ENCODE measurements around the gene GLYR1. TPM values are rescaled to one million over a fixed set of nuclear protein-coding genes. Genes with fewer than 3 reads are reported as not detected.

Gene GLYR1
- total and polyA plus RNA-seq, 4 donors = 18.1 to 50.2 (median 40.6) TPM

DNA sequence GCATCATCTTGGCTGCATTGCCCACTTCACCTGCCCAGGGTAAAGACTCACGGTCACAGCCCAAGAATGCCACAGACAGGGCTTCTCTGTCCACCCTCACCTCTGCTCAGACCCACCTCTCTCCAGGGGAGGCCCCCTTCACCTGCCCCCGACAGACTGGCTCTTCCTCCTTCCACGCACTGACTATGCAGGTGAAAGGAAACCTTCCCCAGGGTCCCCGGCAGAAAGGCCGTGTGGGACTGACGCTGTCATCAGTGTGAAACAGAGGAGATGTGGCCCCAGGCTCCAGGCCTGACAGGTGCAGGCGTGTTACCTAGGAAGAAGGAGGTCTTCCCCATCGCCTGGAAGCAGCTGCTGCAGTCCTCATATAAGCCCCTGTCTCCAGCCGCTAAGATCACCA lies 35.3 kb downstream of the GLYR1 start (continued):
- no peak for TF ChIP-seq TAF1 (conservative IDR thresholded peaks at IDR 0.05)
- no peak for TF ChIP-seq YY1 (IDR thresholded peaks at IDR 0.05)

DNA sequence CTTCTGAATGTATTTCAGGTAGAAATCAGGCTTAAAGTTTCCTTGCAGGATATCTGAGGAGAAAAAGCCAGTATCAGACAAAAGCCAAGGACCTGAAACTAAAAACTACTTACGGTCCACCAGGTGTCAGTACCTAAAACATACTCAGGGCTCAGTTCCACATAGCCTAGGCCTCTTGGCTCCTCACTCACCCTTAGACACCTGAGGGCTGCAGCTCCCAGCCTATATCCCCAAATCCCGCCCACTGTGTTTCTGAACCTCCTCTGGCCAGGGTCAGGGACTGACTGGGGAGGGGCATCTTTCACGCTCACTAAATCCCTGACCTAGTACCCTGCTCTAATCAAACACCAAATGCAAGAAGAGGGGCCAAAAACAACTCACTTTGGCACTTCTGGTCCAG lies 35.8 kb downstream of the GLYR1 start:
- DNase-seq (ENCODE audit: low spot score) = no peak
- peaks cover 15 to 56% (median 30%) of the 10 kb centered on the region in 4 donors for H3K36me3 ChIP-seq (ENCODE audit: control insufficient read depth in 4 of 4, insufficient read depth in 3 of 4, low read depth in 1 of 4, low read length in 3 of 4)

More for the DNA sequence above, 35.8 kb downstream of the GLYR1 start:
- 95% methylated on average over 3 of the region's 3 CpGs for WGBS
- H3K4me3 ChIP-seq (ENCODE audit: low read depth in 1 of 3, low read length in 3 of 3) = no peak overlapping the region
- H3K27me3 ChIP-seq (ENCODE audit: control insufficient read depth in 4 of 4, insufficient read depth in 4 of 4, low read length in 3 of 4) = no peaks in the 10 kb centered on the region
- no peaks in the 10 kb centered on the region for H3K4me1 ChIP-seq (ENCODE audit: control insufficient read depth in 4 of 4, insufficient read depth in 4 of 4, low read length in 3 of 4)
- no peak overlapping the region for H3K9ac ChIP-seq (ENCODE audit: low read depth in 1 of 2, low read length in 2 of 2)
- no peak overlapping the region for H3K27ac ChIP-seq (ENCODE audit: low read depth in 1 of 2, low read length in 2 of 2)
- TF ChIP-seq EGR1 (IDR thresholded peaks at IDR 0.05; ENCODE audit: low read depth in 2 of 2) (no peak), NR2F2 (IDR thresholded peaks at IDR 0.05) (no peak), HNF4G (IDR thresholded peaks at IDR 0.05) (no peak), JUND (IDR thresholded peaks at IDR 0.05) (no peak), SP1 (IDR thresholded peaks at IDR 0.05) (no peak), HNF4A (conservative IDR thresholded peaks at IDR 0.05) (no peak), YY1 (IDR thresholded peaks at IDR 0.05) (no peak), TAF1 (conservative IDR thresholded peaks at IDR 0.05) (no peak), FOXA1 (IDR thresholded peaks at IDR 0.05) (no peak), RAD21 (IDR thresholded peaks at IDR 0.05) (no peak), GABPA (IDR thresholded peaks at IDR 0.05 in 1 of 2, conservative IDR thresholded peaks at IDR 0.05 in 1 of 2) (no peak), RXRA (IDR thresholded peaks at IDR 0.05) (no peak), FOXA2 (IDR thresholded peaks at IDR 0.05) (no peak)
- TF ChIP-seq, protein P1, sequence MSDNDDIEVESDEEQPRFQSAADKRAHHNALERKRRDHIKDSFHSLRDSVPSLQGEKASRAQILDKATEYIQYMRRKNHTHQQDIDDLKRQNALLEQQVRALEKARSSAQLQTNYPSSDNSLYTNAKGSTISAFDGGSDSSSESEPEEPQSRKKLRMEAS (IDR thresholded peaks at IDR 0.05) = no peak
- TF ChIP-seq, protein P2, sequence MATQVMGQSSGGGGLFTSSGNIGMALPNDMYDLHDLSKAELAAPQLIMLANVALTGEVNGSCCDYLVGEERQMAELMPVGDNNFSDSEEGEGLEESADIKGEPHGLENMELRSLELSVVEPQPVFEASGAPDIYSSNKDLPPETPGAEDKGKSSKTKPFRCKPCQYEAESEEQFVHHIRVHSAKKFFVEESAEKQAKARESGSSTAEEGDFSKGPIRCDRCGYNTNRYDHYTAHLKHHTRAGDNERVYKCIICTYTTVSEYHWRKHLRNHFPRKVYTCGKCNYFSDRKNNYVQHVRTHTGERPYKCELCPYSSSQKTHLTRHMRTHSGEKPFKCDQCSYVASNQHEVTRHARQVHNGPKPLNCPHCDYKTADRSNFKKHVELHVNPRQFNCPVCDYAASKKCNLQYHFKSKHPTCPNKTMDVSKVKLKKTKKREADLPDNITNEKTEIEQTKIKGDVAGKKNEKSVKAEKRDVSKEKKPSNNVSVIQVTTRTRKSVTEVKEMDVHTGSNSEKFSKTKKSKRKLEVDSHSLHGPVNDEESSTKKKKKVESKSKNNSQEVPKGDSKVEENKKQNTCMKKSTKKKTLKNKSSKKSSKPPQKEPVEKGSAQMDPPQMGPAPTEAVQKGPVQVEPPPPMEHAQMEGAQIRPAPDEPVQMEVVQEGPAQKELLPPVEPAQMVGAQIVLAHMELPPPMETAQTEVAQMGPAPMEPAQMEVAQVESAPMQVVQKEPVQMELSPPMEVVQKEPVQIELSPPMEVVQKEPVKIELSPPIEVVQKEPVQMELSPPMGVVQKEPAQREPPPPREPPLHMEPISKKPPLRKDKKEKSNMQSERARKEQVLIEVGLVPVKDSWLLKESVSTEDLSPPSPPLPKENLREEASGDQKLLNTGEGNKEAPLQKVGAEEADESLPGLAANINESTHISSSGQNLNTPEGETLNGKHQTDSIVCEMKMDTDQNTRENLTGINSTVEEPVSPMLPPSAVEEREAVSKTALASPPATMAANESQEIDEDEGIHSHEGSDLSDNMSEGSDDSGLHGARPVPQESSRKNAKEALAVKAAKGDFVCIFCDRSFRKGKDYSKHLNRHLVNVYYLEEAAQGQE (IDR thresholded peaks at IDR 0.05) = no peak
- TF ChIP-seq, protein P3, sequence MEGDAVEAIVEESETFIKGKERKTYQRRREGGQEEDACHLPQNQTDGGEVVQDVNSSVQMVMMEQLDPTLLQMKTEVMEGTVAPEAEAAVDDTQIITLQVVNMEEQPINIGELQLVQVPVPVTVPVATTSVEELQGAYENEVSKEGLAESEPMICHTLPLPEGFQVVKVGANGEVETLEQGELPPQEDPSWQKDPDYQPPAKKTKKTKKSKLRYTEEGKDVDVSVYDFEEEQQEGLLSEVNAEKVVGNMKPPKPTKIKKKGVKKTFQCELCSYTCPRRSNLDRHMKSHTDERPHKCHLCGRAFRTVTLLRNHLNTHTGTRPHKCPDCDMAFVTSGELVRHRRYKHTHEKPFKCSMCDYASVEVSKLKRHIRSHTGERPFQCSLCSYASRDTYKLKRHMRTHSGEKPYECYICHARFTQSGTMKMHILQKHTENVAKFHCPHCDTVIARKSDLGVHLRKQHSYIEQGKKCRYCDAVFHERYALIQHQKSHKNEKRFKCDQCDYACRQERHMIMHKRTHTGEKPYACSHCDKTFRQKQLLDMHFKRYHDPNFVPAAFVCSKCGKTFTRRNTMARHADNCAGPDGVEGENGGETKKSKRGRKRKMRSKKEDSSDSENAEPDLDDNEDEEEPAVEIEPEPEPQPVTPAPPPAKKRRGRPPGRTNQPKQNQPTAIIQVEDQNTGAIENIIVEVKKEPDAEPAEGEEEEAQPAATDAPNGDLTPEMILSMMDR (IDR thresholded peaks at IDR 0.05; ENCODE audit: low read depth, low read length, missing input control) = no peak
- TF ChIP-seq, protein P4, sequence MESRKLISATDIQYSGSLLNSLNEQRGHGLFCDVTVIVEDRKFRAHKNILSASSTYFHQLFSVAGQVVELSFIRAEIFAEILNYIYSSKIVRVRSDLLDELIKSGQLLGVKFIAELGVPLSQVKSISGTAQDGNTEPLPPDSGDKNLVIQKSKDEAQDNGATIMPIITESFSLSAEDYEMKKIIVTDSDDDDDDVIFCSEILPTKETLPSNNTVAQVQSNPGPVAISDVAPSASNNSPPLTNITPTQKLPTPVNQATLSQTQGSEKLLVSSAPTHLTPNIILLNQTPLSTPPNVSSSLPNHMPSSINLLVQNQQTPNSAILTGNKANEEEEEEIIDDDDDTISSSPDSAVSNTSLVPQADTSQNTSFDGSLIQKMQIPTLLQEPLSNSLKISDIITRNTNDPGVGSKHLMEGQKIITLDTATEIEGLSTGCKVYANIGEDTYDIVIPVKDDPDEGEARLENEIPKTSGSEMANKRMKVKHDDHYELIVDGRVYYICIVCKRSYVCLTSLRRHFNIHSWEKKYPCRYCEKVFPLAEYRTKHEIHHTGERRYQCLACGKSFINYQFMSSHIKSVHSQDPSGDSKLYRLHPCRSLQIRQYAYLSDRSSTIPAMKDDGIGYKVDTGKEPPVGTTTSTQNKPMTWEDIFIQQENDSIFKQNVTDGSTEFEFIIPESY (IDR thresholded peaks at IDR 0.05) = no peak
- TF ChIP-seq, protein P5, sequence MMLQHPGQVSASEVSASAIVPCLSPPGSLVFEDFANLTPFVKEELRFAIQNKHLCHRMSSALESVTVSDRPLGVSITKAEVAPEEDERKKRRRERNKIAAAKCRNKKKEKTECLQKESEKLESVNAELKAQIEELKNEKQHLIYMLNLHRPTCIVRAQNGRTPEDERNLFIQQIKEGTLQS (IDR thresholded peaks at IDR 0.05) = no peak
- H3K9me3 ChIP-seq (ENCODE audit: control insufficient read depth in 4 of 4, low read length in 3 of 4) = no peaks in the 10 kb centered on the region
